Heart left ventricle (tissue), 13 donors: ENCODE results near the gene STOML1.

ENCODE experiments used
- CTCF ChIP-seq, 12 donors: fragments of 200-600 bp; sonication (generic) in 4 of 12; IDR thresholded peaks; one replicate each; pipeline versions ENCODE4 v1.5.0 to v1.8.0; 2018 to 2022; ENCODE audit warnings: antibody characterized with exemption in 12 of 12, mild to moderate bottlenecking in 5 of 12
- POLR2A ChIP-seq, 2 donors: fragments of 450-650 bp; IDR thresholded peaks; one replicate each; pipeline ENCODE4 v1.6.1; 2017; ENCODE audit warnings: antibody characterized with exemption in 2 of 2, mild to moderate bottlenecking in 2 of 2, moderate library complexity in 2 of 2
- donor health status: ischemic (EF 13 %, LVEDD 7.1; RV severe dilation, severe dysfunction).
- donor health status: DM: no; HTN: yes; CAD: no.
- donor health status: DM: no; HTN: no; CAD: no.
- donor health status: ischemic (EF 25% LVEDD 6.9; RV normal size, moderate dysfunction).
- donor health status: ischemic (EF 25% LVEDD 5.7; RV mildly dilated, moderate dysfunction).
- donor health status: ischemic (EF 35%, LVEDD 5.7; RV mildly dilated, moderate dysfunction).
- donor health status: nonischemic (EF 11% LVEDD 7.7; RV severe dilation, severe dysfunction).
- donor health status: DM: yes; HTN: yes; CAD: no.
- donor health status: PGD.
- donor health status: ischemic (EF 29% LVEDD 5.4; RV normal size, mild dysfunction).
- donor health status: nonischemic (EF 23%, LVEDD 6.1; RV moderate dilation, normal function).

DNA sequence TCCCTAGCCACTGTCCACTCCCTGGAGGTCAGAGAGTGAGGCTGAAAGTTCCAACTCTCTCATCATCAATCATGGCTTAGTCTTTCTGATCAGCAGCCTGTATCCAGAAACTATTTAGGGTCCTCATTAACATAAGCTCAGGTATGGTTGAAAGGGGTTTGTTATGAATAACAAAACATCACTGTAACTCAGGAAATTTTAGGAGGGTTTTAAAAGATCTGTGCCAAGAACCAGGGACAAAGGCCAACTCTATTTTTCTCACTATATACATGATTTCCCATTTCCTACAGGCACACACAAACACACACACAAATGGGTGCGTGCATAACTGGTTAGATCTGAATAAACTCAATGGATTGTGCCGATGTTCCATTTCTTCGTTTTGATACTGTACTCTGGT is 23.6 kb downstream of the STOML1 start:
- TF ChIP-seq POLR2A (IDR thresholded peaks at IDR 0.05) (no peak), CTCF (IDR thresholded peaks at IDR 0.05) (no peak)
